ENCODE results near the gene KIAA1586. TPM values are rescaled to one million over a fixed set of nuclear protein-coding genes. Genes with fewer than 3 reads are reported as not detected.

Gene KIAA1586, protein sequence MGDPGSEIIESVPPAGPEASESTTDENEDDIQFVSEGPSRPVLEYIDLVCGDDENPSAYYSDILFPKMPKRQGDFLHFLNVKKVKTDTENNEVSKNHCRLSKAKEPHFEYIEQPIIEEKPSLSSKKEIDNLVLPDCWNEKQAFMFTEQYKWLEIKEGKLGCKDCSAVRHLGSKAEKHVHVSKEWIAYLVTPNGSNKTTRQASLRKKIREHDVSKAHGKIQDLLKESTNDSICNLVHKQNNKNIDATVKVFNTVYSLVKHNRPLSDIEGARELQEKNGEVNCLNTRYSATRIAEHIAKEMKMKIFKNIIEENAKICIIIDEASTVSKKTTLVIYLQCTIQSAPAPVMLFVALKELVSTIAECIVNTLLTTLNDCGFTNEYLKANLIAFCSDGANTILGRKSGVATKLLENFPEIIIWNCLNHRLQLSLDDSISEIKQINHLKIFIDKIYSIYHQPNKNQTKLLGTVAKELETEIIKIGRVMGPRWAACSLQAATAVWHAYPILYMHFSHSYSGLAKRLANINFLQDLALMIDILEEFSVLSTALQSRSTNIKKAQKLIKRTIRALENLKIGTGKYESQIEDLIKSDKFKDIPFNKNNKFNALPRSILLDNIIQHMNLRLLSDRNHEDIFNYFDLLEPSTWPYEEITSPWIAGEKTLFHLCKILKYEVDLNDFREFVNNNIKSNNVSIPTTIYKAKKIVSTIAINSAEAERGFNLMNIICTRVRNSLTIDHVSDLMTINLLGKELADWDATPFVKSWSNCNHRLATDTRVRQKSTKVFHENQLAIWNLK
- 4.2 and 6.9 TPM in 2 replicates for total RNA-seq

DNA sequence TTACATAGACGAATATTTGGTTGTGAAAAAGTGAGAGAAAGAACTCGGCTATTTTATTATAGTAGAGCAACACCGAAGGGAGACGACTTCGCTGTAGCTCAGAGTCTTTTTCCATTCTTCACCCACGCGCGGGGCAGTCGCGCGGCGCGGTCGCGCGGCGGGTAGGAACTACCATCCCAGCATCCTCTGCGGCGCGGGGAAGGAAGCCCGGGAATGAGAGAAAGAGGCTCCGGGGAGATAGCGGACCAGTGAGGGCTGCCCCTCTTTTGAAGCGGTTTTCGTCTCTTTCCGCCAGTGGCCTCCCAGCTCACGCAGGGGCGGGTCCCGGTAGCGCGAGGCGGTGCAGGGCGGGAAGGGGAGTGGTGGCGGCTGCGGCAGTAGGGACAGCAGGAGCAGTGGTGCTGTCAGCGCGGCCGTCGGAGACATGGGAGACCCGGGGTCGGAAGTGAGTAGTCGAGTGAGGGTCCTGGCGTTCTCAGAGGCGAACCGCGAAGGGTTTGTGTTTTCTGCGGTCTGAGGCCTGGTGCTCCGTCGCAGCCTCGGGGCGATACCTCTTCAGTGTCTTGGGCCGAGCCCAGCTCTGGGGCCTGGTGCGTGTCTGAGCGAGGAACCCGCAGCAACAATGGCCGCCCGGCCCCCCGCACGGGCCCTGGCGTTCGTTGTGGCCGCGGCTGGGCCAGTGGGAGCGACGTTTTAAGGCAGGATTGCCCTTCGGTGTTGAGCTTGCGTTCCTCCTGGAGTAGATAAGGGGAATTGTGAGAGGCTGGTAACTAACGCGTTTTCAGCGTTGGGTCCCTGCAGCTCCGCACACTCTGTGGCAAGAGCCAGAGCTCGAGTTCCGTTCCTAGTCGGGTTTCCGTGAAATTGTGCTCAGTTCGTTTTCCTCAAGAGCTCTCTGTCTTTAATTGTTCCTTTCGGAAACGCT lies at the start of gene KIAA1586:
Gene KIAA1586 (plus strand): TSS at position 362 of the 925 bp plus-strand sequence. CDS start 63 bp downstream, at position 425.

DNA sequence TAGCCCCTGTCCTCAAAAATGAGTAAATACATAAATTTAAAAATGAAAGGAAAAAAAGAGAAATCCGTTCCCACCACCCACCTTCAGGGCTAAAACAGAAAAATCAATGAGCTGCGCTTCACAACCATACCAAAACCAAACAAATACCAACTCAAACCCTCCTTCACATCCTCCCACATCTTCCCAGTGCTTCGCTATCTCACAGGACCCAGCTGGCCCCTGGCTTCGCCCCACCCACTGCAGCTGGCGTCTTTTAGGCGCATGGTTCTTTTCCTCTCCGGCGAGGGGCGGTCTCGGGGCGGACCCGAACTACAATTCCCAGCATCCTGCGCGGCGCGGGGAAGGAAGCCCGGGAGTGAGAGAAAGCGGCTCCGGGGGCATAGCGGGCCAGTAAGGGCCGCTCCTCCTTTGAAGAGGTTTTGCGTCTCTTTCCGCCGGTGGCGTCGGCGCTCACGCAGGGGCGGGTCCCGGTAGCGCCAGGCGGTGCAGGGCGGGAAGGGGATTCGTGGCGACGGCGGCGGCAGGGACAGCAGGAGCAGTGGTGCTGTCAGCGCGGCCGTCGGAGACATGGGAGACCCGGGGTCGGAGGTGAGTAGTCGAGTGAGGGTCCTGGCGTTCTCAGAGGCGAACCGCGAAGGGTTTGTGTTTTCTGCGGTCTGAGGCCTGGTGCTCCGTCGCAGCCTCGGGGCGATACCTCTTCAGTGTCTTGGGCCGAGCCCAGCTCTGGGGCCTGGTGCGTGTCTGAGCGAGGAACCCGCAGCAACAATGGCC lies 43.4 kb downstream of the KIAA1586 start, which contains the start of gene ZNF451:
Gene ZNF451 (plus strand): TSS at position 502 of the 771 bp plus-strand sequence. CDS start 66 bp downstream, at position 568.

Other genes with a start within 250 kb of the KIAA1586 start
- gene BEND6, start 91.6 kb upstream of the KIAA1586 start, total RNA-seq: 7.1 and 8.6 TPM in 2 replicates
- gene ZNF451, start 43.5 kb downstream of the KIAA1586 start, total RNA-seq: 15.5 and 18.0 TPM in 2 replicates
- 13.1 and 15.0 TPM in 2 replicates for gene BAG2, start 125.6 kb downstream of the KIAA1586 start, total RNA-seq
- gene RAB23, start 175.6 kb downstream of the KIAA1586 start, total RNA-seq: 14.4 and 19.5 TPM in 2 replicates